ENCODE data around the gene CRK.
"Not testable (repeated sequence)": the region's sequence is repeated elsewhere in the genome, so short reads cannot be mapped to it uniquely, and the experiment has no call there.

CRK gene

DNA sequence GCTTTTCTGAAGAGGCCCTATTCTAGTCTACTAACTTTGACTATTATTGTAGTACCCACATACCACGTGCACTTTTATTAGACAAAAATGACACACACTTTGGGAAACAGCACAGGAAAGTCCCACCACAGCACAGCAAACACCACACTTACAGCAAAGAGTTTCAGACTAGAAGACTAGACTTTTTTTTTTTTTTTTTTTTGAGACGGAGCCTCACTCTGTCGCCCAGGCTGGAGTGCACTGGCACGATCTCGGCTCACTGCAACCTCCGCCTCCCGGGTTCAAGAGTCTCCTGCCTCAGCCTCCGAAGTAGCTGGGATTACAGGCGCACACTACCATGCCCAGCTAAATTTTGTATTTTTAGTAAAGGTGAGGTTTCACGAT, 76.1 kb downstream of the CRK start:
- DNase-seq, result no peak

DNA sequence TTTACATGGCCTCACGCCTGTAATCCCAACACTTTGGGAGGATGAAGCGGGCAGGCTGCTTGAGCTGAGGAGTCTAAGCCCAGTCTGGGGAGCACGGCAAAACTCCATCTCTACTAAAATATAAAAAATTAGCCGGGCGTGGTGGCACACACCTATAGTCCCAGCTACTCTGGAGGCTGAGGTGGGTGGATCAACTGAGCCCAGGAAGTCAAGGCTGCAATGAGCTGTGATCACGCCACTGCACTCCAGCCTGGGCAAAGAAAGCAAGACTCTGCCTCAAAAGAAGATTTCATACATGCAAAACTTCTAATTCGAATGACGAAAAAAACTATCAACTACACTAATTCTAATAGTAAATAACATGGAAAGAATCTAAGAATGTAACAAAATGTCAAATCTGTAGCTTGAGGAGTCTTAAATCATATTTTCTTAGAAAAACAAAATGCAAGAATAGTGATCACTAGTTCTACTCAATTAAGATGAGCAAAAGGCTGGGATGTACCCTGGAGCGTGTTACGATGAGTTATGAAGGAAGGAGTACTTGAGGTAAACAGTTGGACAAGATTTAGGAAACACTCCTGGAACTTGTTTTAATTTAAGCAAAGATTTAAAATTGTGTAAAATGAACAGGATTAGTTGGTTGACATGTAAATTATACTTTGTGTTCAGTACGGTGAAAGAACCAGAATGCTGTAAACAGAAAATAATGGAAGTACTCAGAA, 76.7 kb downstream of the CRK start:
- no peak for DNase-seq

DNA sequence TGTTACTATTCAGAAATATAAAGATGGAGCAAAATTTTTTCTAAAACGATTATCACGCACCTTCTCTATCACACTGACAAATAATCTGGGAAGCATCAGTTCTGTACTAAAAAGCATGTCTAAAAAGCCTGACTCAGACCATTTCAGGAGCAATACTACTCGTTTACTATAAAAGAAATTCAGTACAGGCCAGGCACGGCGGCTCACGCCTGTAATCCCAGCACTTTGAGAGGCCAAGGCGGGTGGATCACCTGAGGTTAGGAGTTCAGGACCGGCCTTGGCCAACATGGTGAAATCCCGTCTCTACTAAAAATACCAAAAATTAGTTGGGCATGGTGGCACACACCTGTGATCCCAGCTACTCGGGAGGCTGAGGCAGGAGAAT, 77.6 kb downstream of the CRK start:
- not testable (repeated sequence) for DNase-seq

DNA sequence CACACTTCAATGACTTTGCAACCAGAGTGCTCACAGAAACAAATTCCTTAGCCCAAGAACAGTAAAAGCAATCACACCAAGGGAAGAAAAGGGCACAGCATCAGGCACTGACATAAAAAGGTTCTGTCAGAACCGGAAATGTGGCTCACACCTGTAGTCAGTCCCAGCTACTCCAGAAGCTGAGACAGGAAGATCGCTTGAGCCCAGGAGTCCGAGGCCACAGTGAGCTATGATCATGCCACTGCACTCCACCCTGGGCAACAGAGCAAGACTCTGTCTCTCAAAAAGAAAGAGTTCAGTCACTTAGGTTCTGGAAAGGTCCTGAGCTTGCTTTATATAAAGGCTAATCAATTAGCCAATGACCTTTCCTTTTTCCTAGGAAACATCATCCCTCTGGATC, 78.7 kb downstream of the CRK start:
- DNase-seq, result no peak

DNA sequence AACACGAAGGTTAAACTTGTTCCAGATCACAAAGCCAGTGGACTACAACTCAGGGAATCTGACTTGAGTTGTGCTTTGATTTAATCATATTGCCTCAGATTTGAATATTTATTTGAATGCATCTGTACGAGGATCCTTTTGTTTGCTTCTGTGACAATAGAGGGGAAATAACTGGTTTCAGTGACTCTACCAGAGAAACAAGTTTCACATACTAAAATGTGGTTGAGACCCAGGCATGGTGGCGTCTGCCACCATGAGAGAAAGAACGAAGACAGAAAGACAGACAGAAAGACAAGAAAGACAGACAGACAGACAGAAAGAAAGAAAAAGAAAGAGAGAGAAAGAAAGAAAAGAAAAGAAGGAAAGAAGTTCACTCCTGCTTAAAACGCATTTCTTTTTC, 80.0 kb downstream of the CRK start:
- no peak for DNase-seq

DNA sequence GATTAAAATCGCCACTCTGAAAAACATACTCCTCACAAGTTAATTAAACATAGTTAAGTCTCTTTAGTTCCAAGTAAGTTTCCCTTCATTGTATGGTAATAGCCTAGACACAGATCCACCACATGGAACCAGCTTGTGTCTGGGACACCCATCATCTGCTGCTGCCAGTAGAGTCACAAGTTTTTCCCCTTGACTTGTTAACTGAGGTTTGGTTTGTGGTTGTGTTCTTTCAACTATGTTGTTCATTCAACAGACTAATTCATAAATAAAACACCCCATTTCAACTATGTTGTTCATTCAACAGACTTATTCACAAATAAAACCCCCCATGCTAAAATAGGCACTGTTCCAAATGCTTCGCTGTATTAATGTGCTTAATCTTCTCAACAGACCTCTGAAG, 80.4 kb downstream of the CRK start:
- no peak for DNase-seq

DNA sequence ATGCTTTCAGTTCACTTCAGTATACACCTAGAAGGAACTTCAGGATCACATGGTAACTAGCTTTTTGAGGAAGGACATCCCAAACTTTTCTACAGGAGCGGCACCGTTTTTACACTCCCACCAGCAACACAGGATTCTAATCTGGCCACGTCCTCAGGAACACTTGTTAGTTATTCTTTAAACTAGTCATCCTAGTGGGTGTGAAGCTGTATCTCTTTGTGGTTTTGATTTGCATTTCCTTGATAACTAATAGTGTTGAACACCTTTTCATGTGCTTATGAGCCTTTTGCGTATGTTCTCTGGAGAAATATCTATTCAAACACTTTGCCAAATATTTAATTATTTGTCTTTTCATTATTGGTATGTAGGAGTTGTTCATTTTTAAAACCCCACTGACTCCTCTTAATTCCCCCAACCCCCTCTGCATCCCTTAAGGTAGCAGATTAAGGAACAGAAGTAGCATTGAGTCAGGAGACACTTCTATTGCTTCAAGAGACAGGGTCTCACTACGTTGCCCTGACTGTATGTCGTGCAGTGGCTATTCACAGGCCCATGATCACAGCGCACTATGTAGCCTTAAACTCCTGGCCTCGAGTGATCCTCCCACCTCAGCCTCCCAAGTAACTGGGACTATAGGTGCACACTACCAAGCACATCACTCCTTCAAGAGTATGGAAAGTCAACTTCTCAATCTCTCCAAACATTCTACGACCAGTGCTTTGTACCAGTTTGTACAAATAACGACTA, 81.4 kb downstream of the CRK start:
- no peak for DNase-seq

DNA sequence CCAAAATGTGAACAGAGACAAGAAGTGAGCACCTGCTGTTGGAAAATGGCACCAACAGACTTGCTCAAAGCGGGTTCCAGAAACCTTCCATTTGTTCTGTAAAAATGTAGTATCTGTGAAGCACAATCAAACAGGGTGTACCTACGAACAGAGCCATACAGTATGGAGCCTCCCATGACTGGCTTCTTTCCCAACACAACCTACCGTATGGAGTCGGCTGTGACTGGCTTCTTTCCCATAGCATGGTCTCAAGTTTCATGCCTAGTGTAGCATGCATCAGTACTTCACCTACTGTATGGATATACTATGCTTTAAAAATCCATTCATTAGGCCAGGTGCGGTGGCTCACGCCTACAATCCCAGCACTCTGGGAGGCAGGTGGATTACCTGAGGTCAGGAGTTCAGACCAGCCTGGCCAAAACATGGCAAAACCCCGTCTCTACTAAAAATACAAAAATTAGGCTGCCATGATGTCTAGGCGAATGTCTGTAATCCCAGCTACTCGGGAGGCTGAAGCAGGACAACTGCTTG, 82.3 kb downstream of the CRK start:
- no peak for DNase-seq

DNA sequence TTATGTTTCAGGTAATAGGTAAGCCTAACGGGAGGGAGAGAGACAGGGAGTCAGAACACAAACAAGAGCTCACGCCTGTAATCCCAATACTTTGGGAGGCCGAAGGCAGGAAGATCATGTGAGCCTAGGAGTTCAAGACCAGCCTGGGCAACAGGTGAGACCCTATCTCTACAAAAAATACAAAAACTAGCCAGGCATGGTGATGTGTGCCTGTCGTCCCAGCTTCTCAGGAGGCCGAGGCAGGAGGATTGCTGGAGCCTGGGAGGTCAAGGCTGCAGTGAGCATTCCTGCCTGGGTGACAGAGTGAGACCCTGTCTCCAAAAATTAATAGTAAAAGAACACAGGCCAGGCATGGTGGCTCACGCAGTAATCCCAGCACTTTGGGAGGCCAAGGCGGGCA, 83.4 kb downstream of the CRK start:
- no peak for DNase-seq

DNA sequence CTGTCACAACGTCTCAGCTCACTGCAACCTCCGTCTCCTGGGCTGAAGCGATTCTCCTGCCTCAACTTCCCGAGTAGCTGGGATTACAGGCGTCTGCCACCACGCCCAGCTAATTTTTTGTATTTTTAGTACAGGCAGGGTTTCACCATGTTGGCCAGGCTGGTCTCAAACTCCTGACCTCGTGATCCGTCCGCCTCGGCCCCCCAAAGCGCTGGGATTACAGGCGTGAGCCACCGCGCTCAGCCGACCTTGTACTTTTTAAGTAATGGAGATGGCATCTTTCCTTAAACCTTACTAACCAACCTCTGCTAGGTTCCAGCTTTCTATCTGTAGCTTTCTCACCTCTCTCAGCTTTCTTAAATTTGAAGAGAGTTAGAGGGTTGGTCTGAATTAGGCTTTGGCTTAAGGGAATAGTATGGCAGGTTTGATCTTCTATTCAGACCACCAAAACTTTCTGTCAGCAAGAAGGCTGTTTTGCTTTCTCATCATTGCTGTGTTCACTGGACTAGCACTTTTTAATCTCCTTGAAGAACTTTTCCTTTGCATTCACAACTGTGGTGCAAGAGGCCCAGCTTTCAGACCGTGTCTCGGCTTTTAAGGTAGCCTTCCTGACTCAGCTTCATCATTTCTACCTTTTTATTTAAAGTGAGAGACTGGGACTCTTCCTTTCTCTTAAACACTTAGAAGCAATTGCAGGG, 84.0 kb downstream of the CRK start:
- DNase-seq, result no peak

Data from eye (tissue), 1 donor.